GM19193 (cell line): ENCODE results near the gene FGD4.

ENCODE experiments used
- POLR2A ChIP-seq: IDR thresholded peaks from 4 replicates; pipeline ENCODE4 v1.6.1; 2011; ENCODE audit not compliant: insufficient read depth, insufficient read length; ENCODE audit errors: extremely low read depth

FGD4 gene

GRCh38 chr12:32679091-32679919 lies 279.9 kb downstream of the FGD4 start, which contains the start of gene DNM1L:
TSS of gene DNM1L (plus strand) at chr12:32679301. CDS start at chr12:32679364, 63 bp downstream.
- peak; percentile 96 for TF ChIP-seq POLR2A

GRCh38 chr12:32679920-32680237 lies 280.5 kb downstream of the FGD4 start:
- TF ChIP-seq POLR2A, result no peak

GRCh38 chr12:32680787-32681186 lies 281.4 kb downstream of the FGD4 start:
- no peak for TF ChIP-seq POLR2A

GRCh38 chr12:32681272-32681671 lies 281.9 kb downstream of the FGD4 start:
- no peak for TF ChIP-seq POLR2A

- no peak for TF ChIP-seq POLR2A
These were observed 287.0 kb downstream of the FGD4 start for GRCh38 chr12:32686340-32686739.

GRCh38 chr12:32688786-32689185 lies 289.4 kb downstream of the FGD4 start:
- TF ChIP-seq POLR2A, result no peak

GRCh38 chr12:32690927-32691326 lies 291.6 kb downstream of the FGD4 start:
- no peak for TF ChIP-seq POLR2A

- no peak for TF ChIP-seq POLR2A
These were observed 293.0 kb downstream of the FGD4 start for GRCh38 chr12:32692358-32692757.

- no peak for TF ChIP-seq POLR2A
These were observed 293.7 kb downstream of the FGD4 start for GRCh38 chr12:32693036-32693435.
